ENCODE results near the gene NRAP. TPM values are rescaled to one million over a fixed set of nuclear protein-coding genes. Genes with fewer than 3 reads are reported as not detected.

The NRAP gene
- total and polyA plus RNA-seq, 2 experiments from 2014 or later = not detected

GRCh38 chr10:113543107-113543955, 120.5 kb downstream of the NRAP start:
- Histone ChIP-seq H3K9me2 (ENCODE audit: insufficient read depth) (no peaks in the 10 kb centered on the region), H3K36me3 (ENCODE audit: insufficient read depth) (no peaks in the 10 kb centered on the region), H3F3A (replicated peaks; ENCODE audit: low read depth) (no peaks in the 10 kb centered on the region), H3K4me3 (no peak overlapping the region), H3K27ac (ENCODE audit: low read depth) (no peak overlapping the region), H4K20me1 (replicated peaks; ENCODE audit: insufficient read depth) (no peaks in the 10 kb centered on the region; the same call in 1 of the 2 replicates), H2AFZ (no peak overlapping the region), H3K4me1 (ENCODE audit: insufficient read depth) (no peaks in the 10 kb centered on the region), H3K27me3 (ENCODE audit: insufficient read depth) (0 out of 2 replicates have a peak, but pooled peaks cover 1% of the 10 kb centered on the region), H3K4me2 (no peak overlapping the region), H3K79me2 (replicated peaks; ENCODE audit: insufficient read depth) (no peaks in the 10 kb centered on the region)
- no peak for DNase-seq (ENCODE audit: low spot score)
- Mint-ChIP-seq H3K27me3 (ENCODE audit: insufficient read depth, low read depth, poor library complexity) (peaks cover 7% of the 10 kb centered on the region), H3K27ac (no peak overlapping the region), H3K36me3 (ENCODE audit: low read depth) (no peaks in the 10 kb centered on the region), H3K9me3 (no peaks in the 10 kb centered on the region), H3K4me1 (no peaks in the 10 kb centered on the region), H3K4me3 (no peak overlapping the region)
- TF ChIP-seq, protein P1, sequence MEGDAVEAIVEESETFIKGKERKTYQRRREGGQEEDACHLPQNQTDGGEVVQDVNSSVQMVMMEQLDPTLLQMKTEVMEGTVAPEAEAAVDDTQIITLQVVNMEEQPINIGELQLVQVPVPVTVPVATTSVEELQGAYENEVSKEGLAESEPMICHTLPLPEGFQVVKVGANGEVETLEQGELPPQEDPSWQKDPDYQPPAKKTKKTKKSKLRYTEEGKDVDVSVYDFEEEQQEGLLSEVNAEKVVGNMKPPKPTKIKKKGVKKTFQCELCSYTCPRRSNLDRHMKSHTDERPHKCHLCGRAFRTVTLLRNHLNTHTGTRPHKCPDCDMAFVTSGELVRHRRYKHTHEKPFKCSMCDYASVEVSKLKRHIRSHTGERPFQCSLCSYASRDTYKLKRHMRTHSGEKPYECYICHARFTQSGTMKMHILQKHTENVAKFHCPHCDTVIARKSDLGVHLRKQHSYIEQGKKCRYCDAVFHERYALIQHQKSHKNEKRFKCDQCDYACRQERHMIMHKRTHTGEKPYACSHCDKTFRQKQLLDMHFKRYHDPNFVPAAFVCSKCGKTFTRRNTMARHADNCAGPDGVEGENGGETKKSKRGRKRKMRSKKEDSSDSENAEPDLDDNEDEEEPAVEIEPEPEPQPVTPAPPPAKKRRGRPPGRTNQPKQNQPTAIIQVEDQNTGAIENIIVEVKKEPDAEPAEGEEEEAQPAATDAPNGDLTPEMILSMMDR (conservative IDR thresholded peaks at IDR 0.05; ENCODE audit: low read depth in 2 of 2) = no peak
- TF ChIP-seq, protein P2, sequence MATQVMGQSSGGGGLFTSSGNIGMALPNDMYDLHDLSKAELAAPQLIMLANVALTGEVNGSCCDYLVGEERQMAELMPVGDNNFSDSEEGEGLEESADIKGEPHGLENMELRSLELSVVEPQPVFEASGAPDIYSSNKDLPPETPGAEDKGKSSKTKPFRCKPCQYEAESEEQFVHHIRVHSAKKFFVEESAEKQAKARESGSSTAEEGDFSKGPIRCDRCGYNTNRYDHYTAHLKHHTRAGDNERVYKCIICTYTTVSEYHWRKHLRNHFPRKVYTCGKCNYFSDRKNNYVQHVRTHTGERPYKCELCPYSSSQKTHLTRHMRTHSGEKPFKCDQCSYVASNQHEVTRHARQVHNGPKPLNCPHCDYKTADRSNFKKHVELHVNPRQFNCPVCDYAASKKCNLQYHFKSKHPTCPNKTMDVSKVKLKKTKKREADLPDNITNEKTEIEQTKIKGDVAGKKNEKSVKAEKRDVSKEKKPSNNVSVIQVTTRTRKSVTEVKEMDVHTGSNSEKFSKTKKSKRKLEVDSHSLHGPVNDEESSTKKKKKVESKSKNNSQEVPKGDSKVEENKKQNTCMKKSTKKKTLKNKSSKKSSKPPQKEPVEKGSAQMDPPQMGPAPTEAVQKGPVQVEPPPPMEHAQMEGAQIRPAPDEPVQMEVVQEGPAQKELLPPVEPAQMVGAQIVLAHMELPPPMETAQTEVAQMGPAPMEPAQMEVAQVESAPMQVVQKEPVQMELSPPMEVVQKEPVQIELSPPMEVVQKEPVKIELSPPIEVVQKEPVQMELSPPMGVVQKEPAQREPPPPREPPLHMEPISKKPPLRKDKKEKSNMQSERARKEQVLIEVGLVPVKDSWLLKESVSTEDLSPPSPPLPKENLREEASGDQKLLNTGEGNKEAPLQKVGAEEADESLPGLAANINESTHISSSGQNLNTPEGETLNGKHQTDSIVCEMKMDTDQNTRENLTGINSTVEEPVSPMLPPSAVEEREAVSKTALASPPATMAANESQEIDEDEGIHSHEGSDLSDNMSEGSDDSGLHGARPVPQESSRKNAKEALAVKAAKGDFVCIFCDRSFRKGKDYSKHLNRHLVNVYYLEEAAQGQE (IDR thresholded peaks at IDR 0.05; ENCODE audit: unreplicated experiment) = no peak
- TF ChIP-seq CREB1 (CRISPR knock-in tag; IDR thresholded peaks at IDR 0.05; ENCODE audit: low read depth) = no peak
- TF ChIP-seq POLR2AphosphoS5 (IDR thresholded peaks at IDR 0.05; ENCODE audit: low read depth) = no peak
- TF ChIP-seq, protein P3, sequence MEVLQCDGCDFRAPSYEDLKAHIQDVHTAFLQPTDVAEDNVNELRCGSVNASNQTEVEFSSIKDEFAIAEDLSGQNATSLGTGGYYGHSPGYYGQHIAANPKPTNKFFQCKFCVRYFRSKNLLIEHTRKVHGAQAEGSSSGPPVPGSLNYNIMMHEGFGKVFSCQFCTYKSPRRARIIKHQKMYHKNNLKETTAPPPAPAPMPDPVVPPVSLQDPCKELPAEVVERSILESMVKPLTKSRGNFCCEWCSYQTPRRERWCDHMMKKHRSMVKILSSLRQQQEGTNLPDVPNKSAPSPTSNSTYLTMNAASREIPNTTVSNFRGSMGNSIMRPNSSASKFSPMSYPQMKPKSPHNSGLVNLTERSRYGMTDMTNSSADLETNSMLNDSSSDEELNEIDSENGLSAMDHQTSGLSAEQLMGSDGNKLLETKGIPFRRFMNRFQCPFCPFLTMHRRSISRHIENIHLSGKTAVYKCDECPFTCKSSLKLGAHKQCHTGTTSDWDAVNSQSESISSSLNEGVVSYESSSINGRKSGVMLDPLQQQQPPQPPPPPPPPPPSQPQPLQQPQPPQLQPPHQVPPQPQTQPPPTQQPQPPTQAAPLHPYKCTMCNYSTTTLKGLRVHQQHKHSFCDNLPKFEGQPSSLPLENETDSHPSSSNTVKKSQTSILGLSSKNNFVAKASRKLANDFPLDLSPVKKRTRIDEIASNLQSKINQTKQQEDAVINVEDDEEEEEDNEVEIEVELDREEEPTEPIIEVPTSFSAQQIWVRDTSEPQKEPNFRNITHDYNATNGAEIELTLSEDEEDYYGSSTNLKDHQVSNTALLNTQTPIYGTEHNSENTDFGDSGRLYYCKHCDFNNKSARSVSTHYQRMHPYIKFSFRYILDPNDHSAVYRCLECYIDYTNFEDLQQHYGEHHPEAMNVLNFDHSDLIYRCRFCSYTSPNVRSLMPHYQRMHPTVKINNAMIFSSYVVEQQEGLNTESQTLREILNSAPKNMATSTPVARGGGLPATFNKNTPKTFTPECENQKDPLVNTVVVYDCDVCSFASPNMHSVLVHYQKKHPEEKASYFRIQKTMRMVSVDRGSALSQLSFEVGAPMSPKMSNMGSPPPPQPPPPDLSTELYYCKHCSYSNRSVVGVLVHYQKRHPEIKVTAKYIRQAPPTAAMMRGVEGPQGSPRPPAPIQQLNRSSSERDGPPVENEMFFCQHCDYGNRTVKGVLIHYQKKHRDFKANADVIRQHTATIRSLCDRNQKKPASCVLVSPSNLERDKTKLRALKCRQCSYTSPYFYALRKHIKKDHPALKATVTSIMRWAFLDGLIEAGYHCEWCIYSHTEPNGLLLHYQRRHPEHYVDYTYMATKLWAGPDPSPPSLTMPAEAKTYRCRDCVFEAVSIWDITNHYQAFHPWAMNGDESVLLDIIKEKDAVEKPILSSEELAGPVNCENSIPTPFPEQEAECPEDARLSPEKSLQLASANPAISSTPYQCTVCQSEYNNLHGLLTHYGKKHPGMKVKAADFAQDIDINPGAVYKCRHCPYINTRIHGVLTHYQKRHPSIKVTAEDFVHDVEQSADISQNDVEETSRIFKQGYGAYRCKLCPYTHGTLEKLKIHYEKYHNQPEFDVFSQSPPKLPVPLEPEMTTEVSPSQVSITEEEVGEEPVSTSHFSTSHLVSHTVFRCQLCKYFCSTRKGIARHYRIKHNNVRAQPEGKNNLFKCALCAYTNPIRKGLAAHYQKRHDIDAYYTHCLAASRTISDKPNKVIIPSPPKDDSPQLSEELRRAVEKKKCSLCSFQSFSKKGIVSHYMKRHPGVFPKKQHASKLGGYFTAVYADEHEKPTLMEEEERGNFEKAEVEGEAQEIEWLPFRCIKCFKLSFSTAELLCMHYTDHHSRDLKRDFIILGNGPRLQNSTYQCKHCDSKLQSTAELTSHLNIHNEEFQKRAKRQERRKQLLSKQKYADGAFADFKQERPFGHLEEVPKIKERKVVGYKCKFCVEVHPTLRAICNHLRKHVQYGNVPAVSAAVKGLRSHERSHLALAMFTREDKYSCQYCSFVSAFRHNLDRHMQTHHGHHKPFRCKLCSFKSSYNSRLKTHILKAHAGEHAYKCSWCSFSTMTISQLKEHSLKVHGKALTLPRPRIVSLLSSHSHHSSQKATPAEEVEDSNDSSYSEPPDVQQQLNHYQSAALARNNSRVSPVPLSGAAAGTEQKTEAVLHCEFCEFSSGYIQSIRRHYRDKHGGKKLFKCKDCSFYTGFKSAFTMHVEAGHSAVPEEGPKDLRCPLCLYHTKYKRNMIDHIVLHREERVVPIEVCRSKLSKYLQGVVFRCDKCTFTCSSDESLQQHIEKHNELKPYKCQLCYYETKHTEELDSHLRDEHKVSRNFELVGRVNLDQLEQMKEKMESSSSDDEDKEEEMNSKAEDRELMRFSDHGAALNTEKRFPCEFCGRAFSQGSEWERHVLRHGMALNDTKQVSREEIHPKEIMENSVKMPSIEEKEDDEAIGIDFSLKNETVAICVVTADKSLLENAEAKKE (CRISPR knock-in tag; IDR thresholded peaks at IDR 0.05) = no peak
- TF ChIP-seq ETS1 (IDR thresholded peaks at IDR 0.05) = no peak
- no peak for TF ChIP-seq EZH2 (IDR thresholded peaks at IDR 0.05; ENCODE audit: low read depth, unreplicated experiment)
- no peak for TF ChIP-seq JUNB (IDR thresholded peaks at IDR 0.05; ENCODE audit: unreplicated experiment)
- no peak for TF ChIP-seq STAT1 (IDR thresholded peaks at IDR 0.05; ENCODE audit: unreplicated experiment)
- TF ChIP-seq ZNF331 (CRISPR knock-in tag; IDR thresholded peaks at IDR 0.05; ENCODE audit: low read depth) = no peak
- TF ChIP-seq NANOG (IDR thresholded peaks at IDR 0.05; ENCODE audit: borderline replicate concordance) = no peak
- no peak for TF ChIP-seq EZH2phosphoT487 (IDR thresholded peaks at IDR 0.05; ENCODE audit: unreplicated experiment)
- TF ChIP-seq ZNF114 (CRISPR knock-in tag; IDR thresholded peaks at IDR 0.05) = no peak
- no peak for ATAC-seq

Measured in GM23338 (cell line).